AG09309 (cell line): ENCODE data around the gene ZMYM4.
"Not testable (repeated sequence)": the region's sequence is repeated elsewhere in the genome, so short reads cannot be mapped to it uniquely, and the experiment has no call there.

Source experiments
- DNase-seq: peaks from one replicate; pipeline ENCODE4 v3.0.0-alpha.2; 2010; ENCODE audit warnings: low read depth
- H3K4me3 ChIP-seq: 2 replicates; pipeline ENCODE4 v1.5.1; 2011; ENCODE audit warnings: mild to moderate bottlenecking, low read depth, low read length, moderate library complexity; ENCODE audit not compliant: control insufficient read depth
- TF ChIP-seq, protein P1 (sequence below): IDR thresholded peaks from 2 replicates; pipeline ENCODE4 v1.5.1; 2011; ENCODE audit warnings: mild to moderate bottlenecking, low read depth, low read length, inconsistent platforms; ENCODE audit not compliant: insufficient read depth, control insufficient read depth; ENCODE audit errors: missing control alignments

Gene ZMYM4

GRCh38 chr1:35231287-35231686 is 37.2 kb upstream of the ZMYM4 start:
- no peak overlapping the region for H3K4me3 ChIP-seq
- TF ChIP-seq, protein P1, sequence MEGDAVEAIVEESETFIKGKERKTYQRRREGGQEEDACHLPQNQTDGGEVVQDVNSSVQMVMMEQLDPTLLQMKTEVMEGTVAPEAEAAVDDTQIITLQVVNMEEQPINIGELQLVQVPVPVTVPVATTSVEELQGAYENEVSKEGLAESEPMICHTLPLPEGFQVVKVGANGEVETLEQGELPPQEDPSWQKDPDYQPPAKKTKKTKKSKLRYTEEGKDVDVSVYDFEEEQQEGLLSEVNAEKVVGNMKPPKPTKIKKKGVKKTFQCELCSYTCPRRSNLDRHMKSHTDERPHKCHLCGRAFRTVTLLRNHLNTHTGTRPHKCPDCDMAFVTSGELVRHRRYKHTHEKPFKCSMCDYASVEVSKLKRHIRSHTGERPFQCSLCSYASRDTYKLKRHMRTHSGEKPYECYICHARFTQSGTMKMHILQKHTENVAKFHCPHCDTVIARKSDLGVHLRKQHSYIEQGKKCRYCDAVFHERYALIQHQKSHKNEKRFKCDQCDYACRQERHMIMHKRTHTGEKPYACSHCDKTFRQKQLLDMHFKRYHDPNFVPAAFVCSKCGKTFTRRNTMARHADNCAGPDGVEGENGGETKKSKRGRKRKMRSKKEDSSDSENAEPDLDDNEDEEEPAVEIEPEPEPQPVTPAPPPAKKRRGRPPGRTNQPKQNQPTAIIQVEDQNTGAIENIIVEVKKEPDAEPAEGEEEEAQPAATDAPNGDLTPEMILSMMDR: no peak

DNA sequence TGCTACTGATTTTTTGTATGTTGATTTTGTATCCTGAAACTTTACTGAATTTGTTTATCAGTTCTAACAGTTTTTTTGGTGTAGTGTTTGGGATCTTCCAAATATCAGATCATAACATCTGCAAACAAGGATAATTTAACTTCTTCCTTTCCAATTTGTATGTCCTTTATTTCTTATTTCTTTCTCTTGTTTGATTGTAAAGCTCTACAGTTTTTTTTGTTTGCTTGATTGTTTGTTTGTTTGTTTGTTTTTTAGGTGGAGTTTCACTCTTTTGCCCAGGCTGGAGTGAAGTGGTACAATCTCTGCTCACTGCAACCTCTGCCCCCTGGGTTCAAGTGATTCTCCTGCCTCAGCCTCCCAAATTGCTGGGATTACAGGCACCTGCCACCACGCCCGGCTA is 31.7 kb upstream of the ZMYM4 start:
- H3K4me3 ChIP-seq: not testable (repeated sequence)

More at GRCh38 chr1:35231287-35231686, 37.2 kb upstream of the ZMYM4 start:
- no peak for DNase-seq

GRCh38 chr1:35243691-35244090 is 24.8 kb upstream of the ZMYM4 start:
- no peak overlapping the region for H3K4me3 ChIP-seq
- DNase-seq: no peak
- TF ChIP-seq, protein P1: no peak

More for the DNA sequence above, 31.7 kb upstream of the ZMYM4 start:
- DNase-seq: not testable (repeated sequence)

- TF ChIP-seq, protein P1: no peak
- H3K4me3 ChIP-seq: no peak overlapping the region
- DNase-seq: no peak
Observed at GRCh38 chr1:35247256-35247655, 21.3 kb upstream of the ZMYM4 start.

- no peak overlapping the region for H3K4me3 ChIP-seq
- no peak for DNase-seq
- TF ChIP-seq, protein P1: no peak
Observed at GRCh38 chr1:35253941-35254340, 14.6 kb upstream of the ZMYM4 start.

GRCh38 chr1:35255276-35255675 is 13.2 kb upstream of the ZMYM4 start:
- DNase-seq: no peak
- TF ChIP-seq, protein P1: no peak
- no peak overlapping the region for H3K4me3 ChIP-seq

DNA sequence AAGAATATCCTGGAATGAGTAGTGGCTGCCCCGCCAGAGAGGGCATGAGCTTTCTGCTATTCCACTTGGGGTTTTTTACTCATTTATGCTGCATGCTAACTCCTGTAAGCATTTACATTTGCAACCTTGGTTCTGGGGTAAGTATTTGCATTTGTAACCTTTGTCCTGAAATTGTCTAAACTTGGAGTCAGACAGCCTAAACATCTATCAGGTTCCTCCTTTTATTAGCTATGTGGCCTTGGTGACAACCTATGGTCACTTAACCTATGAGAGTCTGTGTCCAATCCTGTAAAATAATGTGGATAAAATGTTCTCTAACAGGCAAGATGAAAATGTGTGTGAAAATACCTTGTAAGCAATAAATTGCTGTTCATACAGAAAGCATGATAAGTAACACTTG is 8.9 kb upstream of the ZMYM4 start:
- H3K4me3 ChIP-seq: no peak overlapping the region
- TF ChIP-seq, protein P1: no peak
- no peak for DNase-seq
